Type B pancreatic cell (in vitro differentiated cells): ENCODE results near the gene KLK11. TPM values are rescaled to one million over a fixed set of nuclear protein-coding genes. Genes with fewer than 3 reads are reported as not detected.

ENCODE experiments used
- DNase-seq: peaks from one replicate; pipeline ENCODE4 v3.0.0; 2021; ENCODE audit warnings: mixed read lengths; ENCODE audit not compliant: unreplicated experiment; ENCODE audit errors: extremely low spot score
- H3K27ac Mint-ChIP-seq: 2 replicates; pipeline ENCODE4 v1.8.0; 2021; ENCODE audit warnings: mild to moderate bottlenecking, mixed read lengths
- H3K27me3 Mint-ChIP-seq: 2 replicates; pipeline ENCODE4 v1.8.0; 2021; ENCODE audit warnings: mixed read lengths
- H3K36me3 Mint-ChIP-seq: 2 replicates; pipeline ENCODE4 v1.8.0; 2021; ENCODE audit warnings: mixed read lengths
- H3K4me1 Mint-ChIP-seq: one replicate; pipeline ENCODE4 v1.8.0; 2021; ENCODE audit warnings: mixed read lengths; ENCODE audit not compliant: unreplicated experiment
- H3K4me3 Mint-ChIP-seq: 2 replicates; pipeline ENCODE4 v1.8.0; 2021; ENCODE audit warnings: mild to moderate bottlenecking, mixed read lengths
- H3K9me3 Mint-ChIP-seq: 2 replicates; pipeline ENCODE4 v1.8.0; 2021; ENCODE audit warnings: mixed read lengths
- CTCF ChIP-seq: fragments of 200-600 bp; sonication (generic); conservative IDR thresholded peaks from 2 replicates; pipeline ENCODE4 v1.5.0; 2021; ENCODE audit warnings: antibody characterized with exemption, mild to moderate bottlenecking
- long read RNA-seq: library from polyadenylated mRNA; unstranded; transcript quantifications from one replicate; pipeline ENCODE4 v2.0.0, GENCODE V29; 2020
- total RNA-seq: library from RNA; stranded (reverse); gene quantifications from 2 replicates; pipeline ENCODE4 v1.2.1, GENCODE V29; 2021; ENCODE audit warnings: low replicate concordance

Gene KLK11, protein sequence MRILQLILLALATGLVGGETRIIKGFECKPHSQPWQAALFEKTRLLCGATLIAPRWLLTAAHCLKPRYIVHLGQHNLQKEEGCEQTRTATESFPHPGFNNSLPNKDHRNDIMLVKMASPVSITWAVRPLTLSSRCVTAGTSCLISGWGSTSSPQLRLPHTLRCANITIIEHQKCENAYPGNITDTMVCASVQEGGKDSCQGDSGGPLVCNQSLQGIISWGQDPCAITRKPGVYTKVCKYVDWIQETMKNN
- 1.3 and 1.4 TPM in 2 replicates for total RNA-seq
- long read RNA-seq, partial matches to known transcripts = 0 of 1 reads
- long read RNA-seq, other reads (novel, unspliced or antisense) = 0 of 1 reads

GRCh38 chr19:51026554-51026831, at the start of gene KLK11:
TSS of gene KLK11 (minus strand) at chr19:51026616. CDS start at chr19:51025631, 985 bp downstream.
- Mint-ChIP-seq H3K36me3 (peaks cover 2% of the 10 kb centered on the region), H3K4me1 (no peaks in the 10 kb centered on the region), H3K4me3 (peak within 1 kb of the TSS; percentile 11), H3K27ac (peak within 1 kb of the TSS; percentile 17), H3K27me3 (peaks cover 37% of the 10 kb centered on the region), H3K9me3 (no peaks in the 10 kb centered on the region)
- no peak for TF ChIP-seq CTCF
- DNase-seq = no peak

DNA sequence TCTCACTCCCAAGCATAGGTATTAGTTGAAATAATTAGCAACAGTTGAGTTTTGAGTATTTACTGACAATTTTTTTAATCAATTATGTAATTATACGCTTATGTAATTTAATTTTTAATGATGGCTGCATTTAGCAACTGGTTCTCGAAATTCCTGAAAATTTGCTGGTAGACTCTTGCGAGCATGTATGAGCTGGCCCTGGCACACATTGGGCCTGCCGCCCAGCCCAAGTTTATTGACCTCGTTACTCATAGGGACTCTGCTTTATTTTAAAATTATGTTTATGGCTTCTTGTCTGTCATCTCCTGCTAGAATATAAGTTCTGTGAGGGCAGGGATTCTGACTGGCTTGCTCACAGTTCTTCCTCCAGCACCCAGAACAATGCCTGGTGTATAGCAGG, 49.6 kb upstream of the KLK11 start:
- H3K9me3 Mint-ChIP-seq = peaks cover 4% of the 10 kb centered on the region
- H3K4me1 Mint-ChIP-seq = no peaks in the 10 kb centered on the region
- H3K27ac Mint-ChIP-seq = no peak overlapping the region
- H3K36me3 Mint-ChIP-seq = no peaks in the 10 kb centered on the region
- H3K4me3 Mint-ChIP-seq = no peak overlapping the region
- peaks cover 15% of the 10 kb centered on the region for H3K27me3 Mint-ChIP-seq
- DNase-seq = no peak
- no peak for TF ChIP-seq CTCF

GRCh38 chr19:51071095-51071405, 44.6 kb upstream of the KLK11 start:
- TF ChIP-seq CTCF = no peak
- Mint-ChIP-seq H3K36me3 (no peaks in the 10 kb centered on the region), H3K4me1 (no peaks in the 10 kb centered on the region), H3K4me3 (no peak overlapping the region), H3K27ac (no peak overlapping the region), H3K27me3 (peaks cover 21% of the 10 kb centered on the region), H3K9me3 (peaks cover 14% of the 10 kb centered on the region)
- DNase-seq = no peak

- Mint-ChIP-seq H3K27me3 (peaks cover 24% of the 10 kb centered on the region), H3K27ac (no peak overlapping the region), H3K4me1 (no peaks in the 10 kb centered on the region), H3K4me3 (peak overlapping the region; percentile 18), H3K36me3 (no peaks in the 10 kb centered on the region), H3K9me3 (peaks cover 14% of the 10 kb centered on the region)
- no peak for TF ChIP-seq CTCF
- no peak for DNase-seq
Measured at GRCh38 chr19:51070334-51071094, 44.1 kb upstream of the KLK11 start.

GRCh38 chr19:51066393-51067186, 40.2 kb upstream of the KLK11 start:
- peaks cover 10% of the 10 kb centered on the region for H3K9me3 Mint-ChIP-seq
- H3K27ac Mint-ChIP-seq = no peak overlapping the region
- peak overlapping the region; percentile 27 for H3K4me3 Mint-ChIP-seq
- H3K27me3 Mint-ChIP-seq = peaks cover 25% of the 10 kb centered on the region
- H3K36me3 Mint-ChIP-seq = no peaks in the 10 kb centered on the region
- no peak for TF ChIP-seq CTCF
- DNase-seq = no peak
- no peaks in the 10 kb centered on the region for H3K4me1 Mint-ChIP-seq
